T-helper 2 cell (primary cell): ENCODE results near the gene FASTK.
A peak's percentile ranks its signal among the peaks of the same experiment; 100 is the strongest.

Source experiments
- DNase-seq, 5 experiments: peaks; one replicate each; pipeline versions ENCODE4 v3.0.0 to v3.0.0-alpha.2; 2012 to 2022

FASTK gene

DNA sequence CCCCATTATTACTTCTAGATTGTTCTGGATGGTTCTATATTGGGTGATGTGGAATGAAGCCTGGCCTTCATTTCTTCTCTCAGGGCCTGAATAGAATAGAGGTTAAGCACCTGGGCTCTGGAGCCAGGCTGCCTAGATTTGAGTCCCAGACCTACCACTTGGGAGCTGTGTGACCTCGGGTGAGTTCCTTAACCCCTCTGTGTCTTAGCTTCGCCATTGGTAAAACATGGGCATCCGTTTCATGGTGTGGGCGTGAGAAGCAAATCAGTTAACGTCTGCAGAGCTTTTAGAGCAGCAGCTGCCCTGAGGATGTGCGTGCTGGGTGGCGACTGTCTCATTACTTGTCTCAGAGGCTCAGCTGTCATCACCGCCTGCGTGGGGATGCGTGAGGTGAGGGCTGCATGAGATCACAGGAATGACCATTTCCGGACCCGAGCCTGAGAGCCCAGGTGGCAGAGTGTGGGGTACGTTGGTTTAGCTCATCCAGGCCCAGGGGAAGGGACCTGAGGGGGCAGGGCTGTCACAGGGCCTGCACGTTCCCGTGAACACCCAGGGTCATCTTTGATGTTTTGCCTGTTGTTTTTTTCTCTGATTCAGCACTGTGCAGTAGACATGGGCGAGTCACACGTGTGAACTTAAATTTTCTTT is 15.3 kb upstream of the FASTK start:
- peak in 1 of 5 experiments; percentile 24 for DNase-seq

DNA sequence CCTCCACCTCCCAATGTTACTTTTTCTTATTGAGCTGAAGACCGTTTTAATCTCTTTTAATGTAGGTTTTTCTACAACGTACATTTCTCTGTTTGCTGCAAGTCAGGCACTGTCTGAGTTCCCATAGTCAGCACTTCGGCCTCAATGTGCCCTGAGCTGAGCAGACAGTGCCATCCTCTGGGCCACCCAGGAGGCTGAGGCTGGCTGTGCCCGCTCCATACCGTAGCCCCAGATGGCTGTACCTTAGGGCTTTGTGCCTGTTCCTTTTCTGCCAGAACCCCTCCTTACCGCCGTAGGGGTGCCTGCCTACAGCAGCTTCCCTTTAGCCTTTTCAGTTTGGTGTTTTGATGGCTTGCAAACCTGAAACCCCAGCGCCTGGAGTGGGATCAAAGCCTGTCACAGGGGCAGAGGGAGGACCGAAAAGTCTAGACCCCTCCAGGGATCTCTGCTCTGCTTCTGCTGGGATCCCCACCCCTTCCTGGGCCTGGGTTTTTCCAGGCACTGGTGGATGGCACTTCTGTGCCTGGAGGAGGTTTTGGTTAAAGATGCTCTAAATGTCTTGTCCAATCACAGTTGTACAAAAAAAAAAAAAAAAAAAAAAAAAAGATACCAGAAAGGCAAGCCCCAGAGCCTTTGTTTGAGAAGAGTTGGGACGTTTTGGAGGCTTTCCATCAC is 14.7 kb upstream of the FASTK start:
- DNase-seq: no peak

DNA sequence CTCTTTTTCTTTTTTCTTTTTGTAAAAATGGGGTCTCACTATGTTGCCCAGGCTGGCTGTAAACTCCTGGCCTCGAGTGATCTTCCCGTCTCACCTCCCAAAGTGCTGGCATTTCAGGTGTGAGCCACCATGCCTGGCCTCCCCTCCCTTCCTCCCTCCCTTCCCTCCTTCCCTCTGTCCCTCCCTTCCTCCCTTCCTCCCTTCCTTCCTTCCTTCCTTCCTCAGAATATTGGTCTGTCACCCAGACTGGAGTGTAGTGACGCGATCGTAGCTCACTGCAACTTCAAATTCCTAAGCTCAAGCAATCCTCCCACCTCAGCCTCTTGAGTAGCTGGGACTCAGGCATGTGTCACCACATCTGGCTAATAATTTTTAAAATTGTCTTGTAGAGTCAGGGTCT is 14.1 kb upstream of the FASTK start:
- no peak for DNase-seq

DNA sequence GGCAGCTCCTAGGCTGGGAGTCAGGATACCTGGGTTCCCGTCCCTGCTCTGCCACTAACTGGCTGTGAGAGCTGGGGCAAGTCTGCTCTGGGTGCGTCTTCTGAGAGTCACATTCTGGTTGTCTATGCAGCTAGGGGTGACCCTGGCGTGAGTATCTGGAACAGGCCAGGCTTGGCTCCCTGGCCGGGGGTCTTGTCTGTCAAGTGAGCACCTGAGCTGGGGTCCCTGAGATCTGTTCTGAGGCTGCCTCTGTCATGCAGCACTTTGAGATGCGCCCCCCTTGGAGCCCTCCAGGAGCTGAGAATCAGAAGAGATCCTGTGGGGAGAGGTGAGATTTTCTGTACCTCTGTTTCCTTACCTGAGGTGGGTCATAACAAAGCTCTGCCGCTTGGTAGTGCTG is 13.1 kb upstream of the FASTK start:
- no peak for DNase-seq

DNA sequence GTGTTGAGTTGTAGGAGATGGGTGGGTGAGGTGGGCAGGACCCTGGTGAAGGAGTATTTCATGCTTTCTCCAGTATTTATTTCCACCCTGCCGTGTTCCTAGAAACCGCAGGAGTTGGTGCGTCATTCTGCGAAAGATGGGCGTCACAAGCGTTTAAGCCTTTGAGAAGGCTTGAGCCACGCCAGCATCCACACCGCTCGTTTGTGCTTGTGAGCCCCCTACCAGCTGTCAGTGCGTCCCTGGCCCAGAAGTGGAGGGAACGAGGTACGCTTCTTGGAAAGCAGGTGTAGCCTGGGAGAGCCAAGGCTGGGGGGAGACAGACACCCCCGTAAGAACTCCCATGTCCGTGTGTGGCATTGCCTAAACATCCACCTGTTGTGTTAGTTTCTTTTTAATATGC is 11.4 kb upstream of the FASTK start:
- no peak for DNase-seq

DNA sequence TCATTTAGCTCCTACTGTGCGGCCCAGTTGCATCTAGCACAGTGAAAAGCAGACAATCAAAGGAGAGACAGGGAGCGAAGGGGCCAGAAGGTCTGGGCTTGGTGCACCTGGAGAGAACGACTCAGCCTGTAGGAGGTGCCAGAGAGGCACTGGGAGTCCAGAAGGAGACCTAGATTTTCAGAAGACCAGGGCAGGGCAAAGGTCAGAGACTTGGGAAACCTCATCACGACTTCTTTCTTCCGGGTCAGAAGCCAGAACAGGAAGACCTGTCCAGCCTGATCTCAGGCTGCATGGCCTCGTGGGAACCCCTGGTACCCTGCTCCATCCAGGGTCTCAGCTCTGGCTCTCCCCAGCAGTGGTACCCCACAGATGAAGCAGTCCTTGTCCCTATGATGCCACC is 10.8 kb upstream of the FASTK start:
- DNase-seq: peak in 1 of 5 experiments; percentile 40

DNA sequence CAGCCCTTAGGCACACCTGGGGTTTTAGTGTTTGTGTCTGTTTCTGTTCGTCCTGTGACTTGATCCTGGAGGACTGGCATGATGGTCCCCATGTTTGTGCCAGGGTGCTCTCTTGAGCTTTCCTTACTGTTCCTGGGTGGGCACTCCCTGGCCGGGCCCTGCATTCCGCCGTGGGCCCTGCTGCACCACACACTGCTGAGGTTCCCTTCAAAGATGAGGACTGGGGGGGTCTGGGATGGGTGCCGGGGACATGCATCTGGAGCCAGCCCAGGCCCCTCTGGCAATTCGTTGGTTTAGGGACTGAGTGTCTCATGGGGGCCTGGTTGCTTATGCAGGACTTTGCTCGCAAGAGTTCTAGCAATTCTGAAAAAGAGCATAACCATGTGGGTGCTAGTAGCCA is 10.4 kb upstream of the FASTK start:
- DNase-seq: no peak

DNA sequence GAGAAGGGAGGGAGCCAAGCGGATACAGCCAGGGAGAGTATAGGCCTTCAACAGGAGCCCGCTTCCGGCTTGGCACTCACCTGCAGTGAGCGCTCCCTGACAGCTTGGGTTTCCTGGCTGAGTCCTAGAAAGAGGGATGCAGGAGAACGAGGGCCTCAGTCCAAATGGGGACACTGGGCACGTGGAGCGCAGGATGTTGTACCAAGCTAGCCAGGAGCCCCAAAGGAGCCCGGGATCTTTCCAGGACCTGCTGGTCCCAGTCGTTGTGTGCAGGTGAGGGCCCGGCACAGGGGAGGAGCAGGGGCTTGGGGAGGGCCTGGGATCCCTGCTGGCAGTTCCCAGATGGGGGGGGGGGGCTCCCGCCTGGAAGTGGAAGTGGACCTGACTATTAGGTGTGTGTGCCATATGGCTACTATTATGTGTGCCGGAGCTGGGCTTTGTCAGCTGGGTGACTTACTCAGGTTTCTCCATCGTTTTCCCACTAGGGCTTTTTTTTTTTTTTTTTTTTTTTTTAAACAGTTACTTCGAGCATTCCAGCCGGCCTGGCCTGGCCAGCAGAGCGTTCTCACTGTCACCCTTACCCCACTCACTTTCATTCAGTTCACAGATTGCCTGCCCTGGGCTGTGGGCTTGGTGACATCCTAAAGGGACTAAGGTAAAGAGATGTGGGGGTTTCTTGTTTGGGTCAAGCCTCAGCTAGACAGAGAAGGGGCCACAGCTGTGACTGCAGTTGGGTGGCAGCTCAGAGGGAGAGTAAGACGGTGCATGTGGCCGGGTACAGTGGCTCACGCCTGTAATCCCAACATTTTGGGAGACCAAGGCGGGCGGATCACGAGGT is 9.5 kb upstream of the FASTK start:
- no peak for DNase-seq

DNA sequence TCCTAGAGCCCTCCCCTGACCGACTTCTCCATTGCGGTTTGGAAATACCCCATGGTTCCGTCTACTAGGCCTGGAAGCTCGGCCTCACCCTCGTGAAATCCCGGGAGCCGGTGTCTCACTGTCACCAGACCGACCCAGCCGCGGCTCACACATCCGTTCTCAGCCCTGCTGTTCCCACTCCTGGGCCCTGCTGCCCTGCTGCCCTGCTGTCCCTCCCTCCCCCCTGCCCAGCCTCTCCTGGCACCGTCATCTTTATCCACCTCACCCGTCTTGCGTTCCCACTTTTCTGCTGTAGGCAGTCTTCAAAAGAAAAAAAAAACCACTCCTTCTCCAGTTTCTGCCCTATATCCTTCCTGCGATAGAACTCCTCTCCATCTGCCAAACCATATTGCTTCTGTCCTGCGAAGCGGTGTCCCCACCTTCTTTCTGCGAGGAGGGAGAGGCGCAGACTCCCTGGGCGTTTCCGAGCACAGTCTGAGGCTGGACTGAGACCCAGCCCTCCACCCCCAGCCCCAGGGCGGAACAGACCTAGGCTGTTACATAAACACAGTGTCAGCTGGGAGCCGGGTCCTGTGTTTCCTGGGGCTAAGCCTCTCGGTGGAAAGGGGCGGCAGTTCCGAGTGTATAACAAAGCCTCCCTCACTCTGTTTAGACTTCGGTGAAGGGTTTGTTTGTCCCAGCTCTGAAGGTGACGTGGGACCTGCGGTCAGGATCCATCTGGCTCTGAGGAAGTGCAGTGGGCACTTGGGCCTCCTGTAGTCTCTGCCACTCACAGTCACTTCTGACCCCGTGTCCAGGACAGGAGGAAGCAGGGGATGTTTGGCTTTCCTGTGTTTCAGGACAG is 8.5 kb upstream of the FASTK start:
- no peak for DNase-seq

DNA sequence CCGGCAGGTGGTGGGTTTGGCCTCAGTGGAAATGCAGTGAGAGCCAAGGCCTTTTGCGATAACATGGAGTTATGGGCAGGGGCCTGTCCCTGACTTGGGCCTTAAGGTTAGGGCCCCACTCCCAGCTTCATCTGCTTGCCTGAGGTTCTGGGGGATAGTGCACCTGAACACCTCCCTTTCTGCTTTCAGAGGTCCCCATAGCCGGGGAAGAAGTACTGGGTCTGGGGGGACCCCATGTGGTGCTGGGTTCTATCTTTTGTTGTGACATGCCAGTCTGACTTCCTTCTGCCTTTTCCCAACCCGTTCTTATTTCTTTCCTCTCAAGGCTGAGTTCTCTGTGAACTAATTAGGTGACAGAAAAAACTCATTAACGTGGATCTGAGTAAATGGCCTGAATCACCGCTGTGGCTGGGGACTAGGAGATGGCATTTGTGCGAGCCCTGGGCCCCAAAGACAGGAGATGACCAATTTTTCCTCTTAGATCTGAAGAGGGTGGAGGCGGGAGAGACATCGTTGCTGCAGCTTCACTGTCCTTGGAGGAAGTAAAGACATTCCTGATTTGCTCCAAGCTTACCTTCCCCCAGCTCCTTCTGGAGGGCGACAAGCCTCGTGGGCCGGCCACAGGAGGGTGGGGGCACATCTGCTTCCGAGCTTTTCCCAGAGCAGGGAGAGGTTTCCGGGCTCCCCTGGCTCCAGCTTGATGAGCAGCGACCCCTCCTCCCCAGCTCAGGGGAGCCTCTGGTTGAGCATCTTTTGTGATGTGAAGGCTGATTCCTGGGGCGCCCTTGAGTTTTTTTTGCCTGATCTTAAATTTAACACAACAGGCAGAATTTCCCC is 7.6 kb upstream of the FASTK start:
- DNase-seq: no peak

DNA sequence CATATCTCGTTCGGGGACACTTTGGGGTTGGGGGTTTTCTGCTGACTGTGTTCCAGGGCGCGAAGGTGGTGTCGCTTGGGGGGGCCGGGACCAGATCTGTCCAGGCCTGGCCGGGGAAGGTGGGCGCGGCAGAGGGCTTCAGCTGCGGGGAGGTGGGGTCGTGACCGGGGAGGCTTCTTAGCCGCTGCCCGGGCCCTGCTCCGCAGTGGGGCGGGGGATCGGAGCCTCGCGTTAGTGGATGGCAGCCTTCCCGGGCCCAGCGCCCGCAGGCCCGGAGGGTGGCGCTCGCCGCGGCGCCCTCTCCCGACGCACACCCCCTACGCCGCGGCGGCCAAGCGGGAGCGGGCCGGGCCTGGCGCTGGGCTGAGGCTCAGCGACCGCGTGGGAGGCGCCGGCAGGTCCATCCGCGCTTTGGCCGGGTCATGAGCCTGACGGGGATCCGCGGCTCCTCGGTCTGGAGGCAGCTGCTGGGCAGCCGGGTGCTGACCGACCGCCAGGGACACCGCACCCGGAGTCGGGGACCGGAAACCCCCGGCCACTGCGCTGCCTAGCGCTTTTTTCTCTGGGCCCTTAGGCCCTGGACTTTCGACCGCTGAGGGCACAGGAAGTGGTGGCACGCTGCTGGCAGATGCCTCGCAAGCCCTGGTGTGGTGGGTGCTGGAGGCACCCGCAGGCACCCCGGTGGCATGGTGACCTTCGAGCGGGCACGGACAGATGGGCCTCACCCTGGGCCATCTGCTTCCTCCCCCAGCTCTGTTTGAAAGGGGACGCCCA is 6.8 kb upstream of the FASTK start:
- DNase-seq: peak in 3 of 5 experiments; percentile 26 to 54 (median 27)

DNA sequence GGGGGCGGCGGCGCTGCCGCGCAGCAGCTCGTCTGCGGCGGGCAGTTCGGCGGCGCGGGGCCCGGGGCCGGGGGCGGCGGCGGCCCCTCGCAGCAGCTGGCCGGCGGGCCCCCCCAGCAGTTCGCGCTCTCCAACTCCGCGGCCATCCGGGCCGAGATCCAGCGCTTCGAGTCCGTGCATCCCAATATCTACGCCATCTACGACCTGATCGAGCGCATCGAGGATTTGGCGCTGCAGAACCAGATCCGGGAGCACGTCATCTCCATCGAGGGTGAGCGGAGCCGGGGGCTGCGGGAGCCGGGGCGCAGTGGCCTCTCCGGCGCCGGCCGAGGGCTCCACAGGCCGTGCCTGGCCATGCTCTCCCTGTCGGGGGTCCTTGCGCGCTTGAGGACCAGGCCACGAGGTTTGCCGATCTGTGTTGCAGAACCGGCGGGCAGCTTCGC is 6.2 kb upstream of the FASTK start:
- peak in 2 of 5 experiments; percentile 14 to 55 for DNase-seq

DNA sequence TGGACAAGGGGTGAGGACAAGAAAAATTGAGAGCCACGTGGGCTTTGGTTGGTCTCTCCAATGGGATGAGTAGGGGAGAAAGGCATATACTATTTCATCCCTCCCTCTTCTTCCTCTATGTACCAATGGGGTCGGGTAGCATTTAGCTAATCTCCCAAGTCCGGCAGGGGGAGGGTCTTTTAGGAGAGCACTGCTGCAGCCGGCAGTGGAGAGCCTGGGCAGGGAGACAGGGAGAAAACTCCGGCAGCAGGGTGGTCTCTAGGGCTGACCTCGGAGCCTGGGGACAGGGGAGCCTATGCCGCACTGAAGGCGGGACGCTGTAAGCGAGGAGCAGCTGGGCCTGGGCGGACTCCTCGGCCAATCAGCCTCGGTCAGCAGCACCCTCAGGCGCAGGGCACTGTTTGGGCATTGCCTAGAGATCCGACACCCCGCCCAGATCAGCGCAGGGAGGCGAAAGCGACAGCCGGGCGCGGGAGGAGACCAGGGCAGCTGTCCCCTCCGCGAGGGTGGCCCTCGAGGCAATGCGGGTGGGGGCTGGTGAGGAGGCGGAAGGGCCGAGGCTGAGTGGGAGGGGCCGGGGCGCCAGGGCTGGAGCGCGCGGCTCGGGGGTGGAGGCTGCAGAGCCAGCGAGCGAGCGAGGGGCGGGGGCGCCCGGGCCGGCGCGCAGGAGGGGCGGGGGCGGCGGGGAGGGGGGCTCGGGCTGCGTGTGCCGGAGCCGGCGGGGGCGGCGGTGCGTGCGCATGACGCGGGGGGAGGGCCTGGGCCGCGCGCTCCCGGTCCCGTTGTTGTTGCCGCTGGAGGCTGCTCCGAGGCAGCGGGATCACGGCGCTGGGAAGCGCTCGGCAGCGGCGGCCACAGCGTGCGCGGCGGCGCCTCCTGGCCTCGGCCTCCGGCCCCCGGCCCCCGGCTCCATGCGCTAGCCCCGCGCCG is 5.3 kb upstream of the FASTK start, which contains the start of gene AGAP3:
TSS of gene AGAP3 (plus strand) at position 785 of the 930 bp plus-strand sequence. CDS start 267 bp downstream, outside the sequence.
- DNase-seq: peak; percentile 37 to 74 (median 43)

DNA sequence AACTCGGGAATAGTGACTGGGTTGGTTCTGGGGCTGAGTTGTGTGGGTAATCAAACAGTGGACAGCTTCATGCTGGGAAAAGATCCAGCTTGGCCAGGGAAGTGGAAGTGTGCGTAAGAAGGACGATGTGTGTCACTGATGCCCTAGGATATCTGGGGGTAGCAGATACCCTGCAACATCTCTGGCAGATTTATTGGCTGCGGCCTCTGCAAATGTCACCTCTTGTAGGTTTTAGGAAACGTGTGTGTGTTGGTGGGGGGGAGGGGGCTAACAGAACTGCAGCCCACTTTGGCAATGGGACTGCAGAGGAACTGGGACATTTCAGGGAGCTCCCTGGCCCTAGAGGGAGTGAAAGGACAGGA is 4.7 kb upstream of the FASTK start:
- no peak for DNase-seq

DNA sequence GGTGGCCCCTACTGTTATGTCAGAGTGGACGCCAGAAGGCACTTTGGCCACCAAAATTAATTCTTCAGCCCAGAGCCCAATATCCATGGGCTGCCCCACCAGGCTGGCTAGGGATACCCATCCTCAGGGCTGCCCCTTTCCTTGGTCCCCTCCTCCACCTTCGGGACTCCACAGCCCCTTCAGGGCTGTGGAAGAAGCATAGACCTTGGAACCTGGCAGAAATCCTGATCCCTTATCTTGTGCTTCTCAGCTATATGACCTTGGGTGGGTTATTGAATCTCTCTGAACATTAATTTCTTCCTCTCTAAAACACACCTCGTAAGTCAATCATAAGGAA is 3.2 kb upstream of the FASTK start:
- DNase-seq: no peak

DNA sequence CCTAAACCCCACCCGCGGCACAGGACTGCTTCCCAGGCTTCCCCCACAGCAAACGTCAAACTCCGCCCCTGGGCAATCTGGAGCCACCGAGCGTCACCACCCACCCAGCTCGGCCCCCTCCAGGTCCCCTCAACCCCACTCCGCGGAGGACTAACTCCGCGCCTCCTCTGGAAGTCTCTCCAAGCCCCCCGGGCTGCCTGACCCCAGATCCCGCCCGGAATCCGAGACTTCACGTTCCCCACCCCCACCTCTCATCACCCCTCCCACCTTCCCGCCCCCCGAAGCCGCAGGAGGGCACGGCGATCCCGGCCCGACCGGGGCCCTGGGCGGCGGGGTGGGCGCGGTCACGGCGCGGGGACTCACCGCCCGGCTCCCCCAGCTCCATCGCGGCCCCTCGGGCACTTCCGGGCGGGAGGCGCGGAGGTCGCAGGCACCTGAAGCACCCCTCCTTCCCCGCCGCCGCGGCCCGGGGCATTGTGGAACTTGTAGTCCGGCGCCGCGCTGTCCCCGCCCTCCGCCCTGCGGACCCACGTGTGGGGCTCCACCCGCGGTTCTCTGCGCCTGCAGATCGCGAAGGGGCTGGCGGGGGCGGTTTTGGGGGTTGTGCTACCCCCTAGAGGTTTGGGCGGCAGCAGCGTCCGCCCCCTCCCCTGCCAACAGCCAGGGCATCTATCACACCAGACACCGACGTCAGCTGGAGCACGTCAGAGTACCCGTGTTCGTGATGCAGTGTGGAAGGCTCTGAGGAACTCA is 2.6 kb upstream of the FASTK start, which contains the start of gene TMUB1:
TSS of gene TMUB1 (minus strand) at position 423 of the 753 bp plus-strand sequence. CDS start 930 bp downstream, outside the sequence.
- peak; percentile 73 to 90 (median 87) for DNase-seq

DNA sequence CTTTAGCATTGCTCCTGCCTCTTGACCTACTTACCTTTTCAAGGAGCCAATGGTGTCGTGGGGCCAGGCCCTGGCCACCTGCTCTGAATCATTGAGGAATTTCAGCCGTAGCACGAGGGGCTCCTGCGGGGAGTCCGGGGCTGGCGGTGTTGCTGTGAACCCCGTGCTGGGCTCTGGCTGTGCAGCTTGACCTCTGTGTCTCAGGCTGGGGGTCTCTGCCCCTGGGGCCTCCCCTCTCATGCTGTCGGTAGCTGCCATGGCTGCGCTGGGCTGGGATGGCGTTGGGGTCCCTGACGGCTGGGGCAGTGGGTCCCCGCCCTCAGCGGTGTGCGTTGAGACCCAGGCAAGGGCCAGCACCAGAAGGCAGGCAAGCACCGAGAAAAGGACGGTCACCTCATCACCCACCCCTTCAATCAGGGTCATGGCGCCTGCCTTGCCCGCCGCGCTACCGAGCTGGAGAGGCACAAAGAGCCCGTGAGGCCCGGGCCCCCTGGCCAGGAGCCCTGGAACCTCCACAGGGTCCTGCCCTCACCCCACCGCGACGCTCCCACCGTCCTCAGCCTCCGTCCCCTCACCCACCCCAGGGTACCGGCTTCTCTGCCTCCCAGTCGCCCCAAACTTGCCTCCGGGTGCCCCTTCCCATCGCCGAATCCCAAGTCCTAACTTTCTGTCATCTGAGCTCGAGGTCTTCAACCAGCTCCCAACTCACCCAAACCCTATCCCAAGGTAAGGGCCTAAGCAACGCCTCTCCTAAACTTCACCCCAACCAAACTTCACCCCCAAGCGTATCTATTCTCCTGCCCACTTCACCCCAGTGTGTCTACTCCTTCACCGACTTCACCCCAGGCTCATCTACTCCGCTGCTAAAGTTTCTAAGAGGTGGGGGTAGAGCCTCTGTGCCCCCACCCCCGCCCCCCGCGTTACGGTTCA is 1.8 kb upstream of the FASTK start:
- no peak for DNase-seq
